Stimulated activated CD4-positive, alpha-beta T cell treated with anti-CD3 and anti-CD28 coated beads, TNF-alpha, amount 100 ng/mL, for 48 hours (primary cell): ENCODE data around the gene FXYD4.
A peak's percentile ranks its signal among the peaks of the same experiment; 100 is the strongest.

ENCODE experiments used
- DNase-seq, 3 donors: peaks; one replicate each; pipeline ENCODE4 v3.0.0-alpha.2; 2020; ENCODE audit warnings: low read depth in 3 of 3

FXYD4 gene

GRCh38 chr10:43344051-43344450, 27.4 kb upstream of the FXYD4 start:
- no peak for DNase-seq

GRCh38 chr10:43347997-43348396, 23.4 kb upstream of the FXYD4 start:
- no peak for DNase-seq

- peak; percentile 72 to 80 (median 78) for DNase-seq
Measured at GRCh38 chr10:43348511-43349312, 22.7 kb upstream of the FXYD4 start.

GRCh38 chr10:43350156-43350555, 21.3 kb upstream of the FXYD4 start:
- DNase-seq: no peak

GRCh38 chr10:43350686-43351085, 20.8 kb upstream of the FXYD4 start:
- DNase-seq: no peak

GRCh38 chr10:43351301-43351700, 20.1 kb upstream of the FXYD4 start:
- DNase-seq: no peak

- DNase-seq: no peak
Measured at GRCh38 chr10:43352951-43353350, 18.5 kb upstream of the FXYD4 start.

GRCh38 chr10:43353495-43354329, 17.7 kb upstream of the FXYD4 start:
- no peak for DNase-seq

- no peak for DNase-seq
Measured at GRCh38 chr10:43354330-43354635, 17.2 kb upstream of the FXYD4 start.

- no peak for DNase-seq
Measured at GRCh38 chr10:43354879-43355380, 16.5 kb upstream of the FXYD4 start.

- DNase-seq: peak in 1 of 3 donors; percentile 25
Measured at GRCh38 chr10:43355749-43356371, 15.6 kb upstream of the FXYD4 start.

- no peak for DNase-seq
Measured at GRCh38 chr10:43360086-43360485, 11.3 kb upstream of the FXYD4 start.

GRCh38 chr10:43361547-43362190, 9.8 kb upstream of the FXYD4 start:
- DNase-seq: no peak

GRCh38 chr10:43362191-43362839, 9.1 kb upstream of the FXYD4 start:
- DNase-seq: peak; percentile 94 to 98 (median 98)

- no peak for DNase-seq
Measured at GRCh38 chr10:43365001-43365400, 6.4 kb upstream of the FXYD4 start.

- DNase-seq: no peak
Measured at GRCh38 chr10:43369921-43370320, 1.5 kb upstream of the FXYD4 start.

- no peak for DNase-seq
Measured at GRCh38 chr10:43370671-43371215, 693 bp upstream of the FXYD4 start.

- no peak for DNase-seq
Measured at GRCh38 chr10:43372765-43373361, 1.4 kb downstream of the FXYD4 start.

- DNase-seq: no peak
Measured at GRCh38 chr10:43373461-43373860, 2.0 kb downstream of the FXYD4 start.

GRCh38 chr10:43374194-43374593, 2.8 kb downstream of the FXYD4 start:
- DNase-seq: no peak
